H1 (cell line): ENCODE measurements around the gene SLX4IP. TPM values are rescaled to one million over a fixed set of nuclear protein-coding genes. Genes with fewer than 3 reads are reported as not detected.

Experiments
- JUND ChIP-seq: IDR thresholded peaks from 2 replicates; pipeline ENCODE4 v1.6.1; 2011; ENCODE audit warnings: mild to moderate bottlenecking, improper control_type of control experiment, low read length
- PHF8 ChIP-seq: fragments of 200-600 bp; sonication (generic); conservative IDR thresholded peaks from 2 replicates; pipeline ENCODE4 v1.7.1; 2012; ENCODE audit warnings: low read depth, mild to moderate bottlenecking, inconsistent platforms, low read length, moderate library complexity
- POLR2A ChIP-seq, 2 experiments: IDR thresholded peaks; 1 replicate in 1 of 2; 2 replicates in 1 of 2; pipeline ENCODE4 v1.6.1; 2011; ENCODE audit warnings: low read depth in 2 of 2, low read length in 2 of 2, mild to moderate bottlenecking in 2 of 2; ENCODE audit errors: control extremely low read depth in 1 of 2
- RBBP5 ChIP-seq: IDR thresholded peaks from 2 replicates; pipeline ENCODE4 v1.7.1; 2012; ENCODE audit warnings: low read depth, mild to moderate bottlenecking, inconsistent platforms, low read length, moderate library complexity, borderline replicate concordance
- SIN3A ChIP-seq, 2 experiments: IDR thresholded peaks in 1 of 2; conservative IDR thresholded peaks in 1 of 2; 2 replicates each; pipeline ENCODE4 v1.6.1; 2011 to 2012; ENCODE audit warnings: low read length in 2 of 2, improper control_type of control experiment in 1 of 2, low read depth in 1 of 2, mild to moderate bottlenecking in 1 of 2
- polyA plus RNA-seq, 7 experiments: library from polyadenylated mRNA; depleted of rRNA in 3 of 7; stranded (reverse) in 5 of 7; unstranded in 2 of 7; fragments of >200 nt in 5 of 7; fragments of 200-250 nt in 2 of 7; gene quantifications; 1 replicate in 5 of 7; 2 replicates in 1 of 7; 4 replicates in 1 of 7; pipeline versions ENCODE4 v1.2.1 to v1.2.3, GENCODE V29; 2011 to 2013; ENCODE audit warnings: missing spikeins in 2 of 7, mixed read lengths in 2 of 7
- total RNA-seq: library from RNA; stranded (reverse); fragmentation: NEBNext Ultra II Directional; extraction: Animal tissue kit (Norgen Biotek cat#: 25700); gene quantifications from 2 replicates; pipeline ENCODE4 v1.2.1, GENCODE V29; 2021
- TF ChIP-seq, protein P1 (sequence below): fragments of 300-600 bp; sonication (generic); IDR thresholded peaks from 2 replicates; pipeline ENCODE4 v1.7.1; 2012; ENCODE audit warnings: low read length, moderate library complexity, mild to moderate bottlenecking, inconsistent platforms; ENCODE audit not compliant: insufficient replicate concordance
- TF ChIP-seq, protein P2 (sequence below): IDR thresholded peaks from 2 replicates; pipeline ENCODE4 v1.6.1; 2011; ENCODE audit warnings: low read depth, mild to moderate bottlenecking, low read length; ENCODE audit not compliant: insufficient read depth

SLX4IP gene
- total and polyA plus RNA-seq, 2 of the 8 experiments (the other 6 are each of a cell fraction or from before 2014, with no cell fraction given), result 2.4 to 8.7 TPM

DNA sequence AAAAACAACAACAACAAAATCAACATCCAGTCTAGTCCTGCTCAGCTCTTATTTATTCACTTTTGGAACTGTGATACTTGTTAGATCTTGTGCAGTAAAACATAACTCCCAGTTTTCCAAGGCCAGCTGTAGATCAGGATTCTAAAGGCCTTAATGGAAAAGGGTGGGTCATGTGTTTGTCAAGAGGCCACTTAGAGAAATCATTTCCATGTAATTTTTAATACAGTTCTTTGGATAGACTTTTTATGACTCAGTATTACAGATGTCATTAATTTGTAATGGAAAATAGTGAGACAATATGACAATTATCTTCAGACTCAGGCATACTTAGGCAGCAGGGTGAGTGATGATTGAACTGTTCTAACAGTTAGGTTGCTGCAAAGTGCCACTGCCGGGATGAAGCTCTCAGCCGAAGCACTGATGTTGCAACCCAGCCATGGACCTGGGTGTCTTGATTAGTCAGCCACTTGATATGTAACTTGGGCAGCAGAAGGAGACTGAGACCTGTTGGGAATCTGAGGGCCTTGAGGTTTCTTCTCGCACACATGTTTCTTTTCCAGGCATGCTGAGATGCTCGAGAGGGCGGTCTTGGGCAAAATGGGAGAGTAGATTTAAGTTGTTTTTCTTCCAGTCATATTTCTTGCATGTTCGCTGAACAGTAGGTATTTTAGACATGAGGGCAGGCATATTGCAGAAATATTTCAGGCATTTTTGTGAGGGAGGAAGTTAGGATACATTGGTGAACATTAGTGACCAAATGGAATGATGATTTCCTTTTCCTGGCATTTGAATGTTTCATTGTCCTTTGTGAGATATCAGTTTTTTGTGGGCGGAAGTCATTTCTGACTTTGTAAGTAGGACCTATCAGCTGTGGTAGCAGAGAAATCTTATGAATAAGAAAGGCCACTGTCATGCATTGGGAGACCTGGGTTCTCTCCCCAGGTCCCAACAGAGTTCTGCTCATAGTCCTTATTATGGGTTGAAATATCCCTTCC is 52.3 kb downstream of the SLX4IP start (continued):
- TF ChIP-seq, protein P1, sequence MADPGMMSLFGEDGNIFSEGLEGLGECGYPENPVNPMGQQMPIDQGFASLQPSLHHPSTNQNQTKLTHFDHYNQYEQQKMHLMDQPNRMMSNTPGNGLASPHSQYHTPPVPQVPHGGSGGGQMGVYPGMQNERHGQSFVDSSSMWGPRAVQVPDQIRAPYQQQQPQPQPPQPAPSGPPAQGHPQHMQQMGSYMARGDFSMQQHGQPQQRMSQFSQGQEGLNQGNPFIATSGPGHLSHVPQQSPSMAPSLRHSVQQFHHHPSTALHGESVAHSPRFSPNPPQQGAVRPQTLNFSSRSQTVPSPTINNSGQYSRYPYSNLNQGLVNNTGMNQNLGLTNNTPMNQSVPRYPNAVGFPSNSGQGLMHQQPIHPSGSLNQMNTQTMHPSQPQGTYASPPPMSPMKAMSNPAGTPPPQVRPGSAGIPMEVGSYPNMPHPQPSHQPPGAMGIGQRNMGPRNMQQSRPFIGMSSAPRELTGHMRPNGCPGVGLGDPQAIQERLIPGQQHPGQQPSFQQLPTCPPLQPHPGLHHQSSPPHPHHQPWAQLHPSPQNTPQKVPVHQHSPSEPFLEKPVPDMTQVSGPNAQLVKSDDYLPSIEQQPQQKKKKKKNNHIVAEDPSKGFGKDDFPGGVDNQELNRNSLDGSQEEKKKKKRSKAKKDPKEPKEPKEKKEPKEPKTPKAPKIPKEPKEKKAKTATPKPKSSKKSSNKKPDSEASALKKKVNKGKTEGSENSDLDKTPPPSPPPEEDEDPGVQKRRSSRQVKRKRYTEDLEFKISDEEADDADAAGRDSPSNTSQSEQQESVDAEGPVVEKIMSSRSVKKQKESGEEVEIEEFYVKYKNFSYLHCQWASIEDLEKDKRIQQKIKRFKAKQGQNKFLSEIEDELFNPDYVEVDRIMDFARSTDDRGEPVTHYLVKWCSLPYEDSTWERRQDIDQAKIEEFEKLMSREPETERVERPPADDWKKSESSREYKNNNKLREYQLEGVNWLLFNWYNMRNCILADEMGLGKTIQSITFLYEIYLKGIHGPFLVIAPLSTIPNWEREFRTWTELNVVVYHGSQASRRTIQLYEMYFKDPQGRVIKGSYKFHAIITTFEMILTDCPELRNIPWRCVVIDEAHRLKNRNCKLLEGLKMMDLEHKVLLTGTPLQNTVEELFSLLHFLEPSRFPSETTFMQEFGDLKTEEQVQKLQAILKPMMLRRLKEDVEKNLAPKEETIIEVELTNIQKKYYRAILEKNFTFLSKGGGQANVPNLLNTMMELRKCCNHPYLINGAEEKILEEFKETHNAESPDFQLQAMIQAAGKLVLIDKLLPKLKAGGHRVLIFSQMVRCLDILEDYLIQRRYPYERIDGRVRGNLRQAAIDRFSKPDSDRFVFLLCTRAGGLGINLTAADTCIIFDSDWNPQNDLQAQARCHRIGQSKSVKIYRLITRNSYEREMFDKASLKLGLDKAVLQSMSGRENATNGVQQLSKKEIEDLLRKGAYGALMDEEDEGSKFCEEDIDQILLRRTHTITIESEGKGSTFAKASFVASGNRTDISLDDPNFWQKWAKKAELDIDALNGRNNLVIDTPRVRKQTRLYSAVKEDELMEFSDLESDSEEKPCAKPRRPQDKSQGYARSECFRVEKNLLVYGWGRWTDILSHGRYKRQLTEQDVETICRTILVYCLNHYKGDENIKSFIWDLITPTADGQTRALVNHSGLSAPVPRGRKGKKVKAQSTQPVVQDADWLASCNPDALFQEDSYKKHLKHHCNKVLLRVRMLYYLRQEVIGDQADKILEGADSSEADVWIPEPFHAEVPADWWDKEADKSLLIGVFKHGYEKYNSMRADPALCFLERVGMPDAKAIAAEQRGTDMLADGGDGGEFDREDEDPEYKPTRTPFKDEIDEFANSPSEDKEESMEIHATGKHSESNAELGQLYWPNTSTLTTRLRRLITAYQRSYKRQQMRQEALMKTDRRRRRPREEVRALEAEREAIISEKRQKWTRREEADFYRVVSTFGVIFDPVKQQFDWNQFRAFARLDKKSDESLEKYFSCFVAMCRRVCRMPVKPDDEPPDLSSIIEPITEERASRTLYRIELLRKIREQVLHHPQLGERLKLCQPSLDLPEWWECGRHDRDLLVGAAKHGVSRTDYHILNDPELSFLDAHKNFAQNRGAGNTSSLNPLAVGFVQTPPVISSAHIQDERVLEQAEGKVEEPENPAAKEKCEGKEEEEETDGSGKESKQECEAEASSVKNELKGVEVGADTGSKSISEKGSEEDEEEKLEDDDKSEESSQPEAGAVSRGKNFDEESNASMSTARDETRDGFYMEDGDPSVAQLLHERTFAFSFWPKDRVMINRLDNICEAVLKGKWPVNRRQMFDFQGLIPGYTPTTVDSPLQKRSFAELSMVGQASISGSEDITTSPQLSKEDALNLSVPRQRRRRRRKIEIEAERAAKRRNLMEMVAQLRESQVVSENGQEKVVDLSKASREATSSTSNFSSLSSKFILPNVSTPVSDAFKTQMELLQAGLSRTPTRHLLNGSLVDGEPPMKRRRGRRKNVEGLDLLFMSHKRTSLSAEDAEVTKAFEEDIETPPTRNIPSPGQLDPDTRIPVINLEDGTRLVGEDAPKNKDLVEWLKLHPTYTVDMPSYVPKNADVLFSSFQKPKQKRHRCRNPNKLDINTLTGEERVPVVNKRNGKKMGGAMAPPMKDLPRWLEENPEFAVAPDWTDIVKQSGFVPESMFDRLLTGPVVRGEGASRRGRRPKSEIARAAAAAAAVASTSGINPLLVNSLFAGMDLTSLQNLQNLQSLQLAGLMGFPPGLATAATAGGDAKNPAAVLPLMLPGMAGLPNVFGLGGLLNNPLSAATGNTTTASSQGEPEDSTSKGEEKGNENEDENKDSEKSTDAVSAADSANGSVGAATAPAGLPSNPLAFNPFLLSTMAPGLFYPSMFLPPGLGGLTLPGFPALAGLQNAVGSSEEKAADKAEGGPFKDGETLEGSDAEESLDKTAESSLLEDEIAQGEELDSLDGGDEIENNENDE, result no peak
- TF ChIP-seq POLR2A (IDR thresholded peaks at IDR 0.05; ENCODE audit: control extremely low read depth in 1 of 2, low read depth in 2 of 2, low read length in 2 of 2) (no peak), SIN3A (conservative IDR thresholded peaks at IDR 0.05 in 1 of 2, IDR thresholded peaks at IDR 0.05 in 1 of 2; ENCODE audit: low read depth in 1 of 2, low read length in 2 of 2) (no peak), PHF8 (no peak), JUND (no peak), RBBP5 (no peak)
- TF ChIP-seq, protein P2, sequence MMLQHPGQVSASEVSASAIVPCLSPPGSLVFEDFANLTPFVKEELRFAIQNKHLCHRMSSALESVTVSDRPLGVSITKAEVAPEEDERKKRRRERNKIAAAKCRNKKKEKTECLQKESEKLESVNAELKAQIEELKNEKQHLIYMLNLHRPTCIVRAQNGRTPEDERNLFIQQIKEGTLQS, result no peak
